Osteoblast (primary cell): ENCODE data around the gene NSMCE1. TPM values are rescaled to one million over a fixed set of nuclear protein-coding genes. Genes with fewer than 3 reads are reported as not detected.

Experiments used
- DNase-seq: peaks from one replicate; pipeline ENCODE4 v3.0.0; 2011; ENCODE audit warnings: low spot score, mixed read lengths; ENCODE audit not compliant: insufficient read length; ENCODE audit errors: missing footprints
- H2AFZ ChIP-seq: 2 replicates; pipeline ENCODE4 v1.6.0; 2011; ENCODE audit warnings: mild to moderate bottlenecking, low read length
- H3K27ac ChIP-seq: 2 replicates; pipeline ENCODE4 v1.5.1; 2011; ENCODE audit warnings: mild to moderate bottlenecking, low read depth, low read length, moderate library complexity
- H3K27me3 ChIP-seq: 2 replicates; pipeline ENCODE4 v1.6.0; 2012; ENCODE audit warnings: mild to moderate bottlenecking, control low read depth, inconsistent platforms, low read length, moderate library complexity; ENCODE audit not compliant: insufficient read depth
- H3K36me3 ChIP-seq: 2 replicates; pipeline ENCODE4 v1.5.1; 2011; ENCODE audit warnings: mild to moderate bottlenecking, low read length, control low read depth, moderate library complexity; ENCODE audit not compliant: insufficient read depth
- H3K4me1 ChIP-seq: 2 replicates; pipeline ENCODE4 v1.5.1; 2011; ENCODE audit warnings: mild to moderate bottlenecking, low read length, control low read depth, moderate library complexity; ENCODE audit not compliant: insufficient read depth
- H3K4me2 ChIP-seq: 2 replicates; pipeline ENCODE4 v1.6.0; 2011; ENCODE audit warnings: mild to moderate bottlenecking, low read length; ENCODE audit not compliant: insufficient read depth
- H3K4me3 ChIP-seq: fragments of 200-600 bp; sonication (generic); 3 replicates; pipeline ENCODE4 v1.5.1; 2012; ENCODE audit warnings: mild to moderate bottlenecking, low read length, inconsistent platforms; ENCODE audit not compliant: insufficient read depth
- H3K79me2 ChIP-seq: 2 replicates; pipeline ENCODE4 v1.6.0; 2012; ENCODE audit warnings: mild to moderate bottlenecking, low read length, control low read depth, inconsistent platforms; ENCODE audit not compliant: insufficient read depth
- H3K9me3 ChIP-seq: 2 replicates; pipeline ENCODE4 v1.5.1; 2011; ENCODE audit warnings: low read depth, low read length, control low read depth
- H4K20me1 ChIP-seq: 2 replicates; pipeline ENCODE4 v1.6.0; 2012; ENCODE audit warnings: mild to moderate bottlenecking, low read length, control low read depth; ENCODE audit not compliant: insufficient read depth
- total RNA-seq: library from RNA; depleted of rRNA; stranded (reverse); fragments of >200 nt; gene quantifications from 2 replicates; pipeline ENCODE4 v1.2.3, GENCODE V29; 2012
- TF ChIP-seq, protein P1 (sequence below): IDR thresholded peaks from 2 replicates; pipeline ENCODE4 v1.5.1; 2011; ENCODE audit warnings: mild to moderate bottlenecking, low read depth, low read length, moderate library complexity; ENCODE audit errors: extremely low read depth

The NSMCE1 gene
- total RNA-seq, 1 donor = 57.9 TPM

DNA sequence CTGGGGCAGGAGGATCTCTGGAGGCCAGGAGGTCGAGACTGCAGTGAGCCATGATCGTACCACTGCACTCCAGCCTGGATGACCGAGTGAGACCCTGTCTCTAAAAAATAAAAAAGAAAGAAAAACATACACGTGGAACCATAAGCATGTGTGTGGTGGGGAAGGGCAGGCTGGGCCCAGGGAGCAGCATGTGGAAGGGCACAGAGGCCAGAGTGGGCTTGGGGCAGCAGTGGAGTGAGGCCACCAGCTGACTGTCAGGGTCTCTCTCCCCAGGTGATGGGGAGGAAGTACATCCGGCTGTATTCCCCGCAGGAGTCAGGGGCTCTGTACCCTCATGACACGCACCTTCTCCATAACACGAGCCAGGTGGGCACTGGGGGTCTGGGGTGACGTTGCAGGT is 48.5 kb downstream of the NSMCE1 start:
- H3K4me1 ChIP-seq = peaks cover 2% of the 10 kb centered on the region
- no peak overlapping the region for H3K4me3 ChIP-seq
- H3K27me3 ChIP-seq = no peaks in the 10 kb centered on the region
- no peak overlapping the region for H2AFZ ChIP-seq
- H3K27ac ChIP-seq = no peak overlapping the region
- DNase-seq = no peak
- TF ChIP-seq, protein P1, sequence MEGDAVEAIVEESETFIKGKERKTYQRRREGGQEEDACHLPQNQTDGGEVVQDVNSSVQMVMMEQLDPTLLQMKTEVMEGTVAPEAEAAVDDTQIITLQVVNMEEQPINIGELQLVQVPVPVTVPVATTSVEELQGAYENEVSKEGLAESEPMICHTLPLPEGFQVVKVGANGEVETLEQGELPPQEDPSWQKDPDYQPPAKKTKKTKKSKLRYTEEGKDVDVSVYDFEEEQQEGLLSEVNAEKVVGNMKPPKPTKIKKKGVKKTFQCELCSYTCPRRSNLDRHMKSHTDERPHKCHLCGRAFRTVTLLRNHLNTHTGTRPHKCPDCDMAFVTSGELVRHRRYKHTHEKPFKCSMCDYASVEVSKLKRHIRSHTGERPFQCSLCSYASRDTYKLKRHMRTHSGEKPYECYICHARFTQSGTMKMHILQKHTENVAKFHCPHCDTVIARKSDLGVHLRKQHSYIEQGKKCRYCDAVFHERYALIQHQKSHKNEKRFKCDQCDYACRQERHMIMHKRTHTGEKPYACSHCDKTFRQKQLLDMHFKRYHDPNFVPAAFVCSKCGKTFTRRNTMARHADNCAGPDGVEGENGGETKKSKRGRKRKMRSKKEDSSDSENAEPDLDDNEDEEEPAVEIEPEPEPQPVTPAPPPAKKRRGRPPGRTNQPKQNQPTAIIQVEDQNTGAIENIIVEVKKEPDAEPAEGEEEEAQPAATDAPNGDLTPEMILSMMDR = no peak
- H3K79me2 ChIP-seq = no peaks in the 10 kb centered on the region
- no peaks in the 10 kb centered on the region for H3K9me3 ChIP-seq
- H3K4me2 ChIP-seq = no peak overlapping the region
- H4K20me1 ChIP-seq = no peaks in the 10 kb centered on the region
- H3K36me3 ChIP-seq = peaks cover 3% of the 10 kb centered on the region

DNA sequence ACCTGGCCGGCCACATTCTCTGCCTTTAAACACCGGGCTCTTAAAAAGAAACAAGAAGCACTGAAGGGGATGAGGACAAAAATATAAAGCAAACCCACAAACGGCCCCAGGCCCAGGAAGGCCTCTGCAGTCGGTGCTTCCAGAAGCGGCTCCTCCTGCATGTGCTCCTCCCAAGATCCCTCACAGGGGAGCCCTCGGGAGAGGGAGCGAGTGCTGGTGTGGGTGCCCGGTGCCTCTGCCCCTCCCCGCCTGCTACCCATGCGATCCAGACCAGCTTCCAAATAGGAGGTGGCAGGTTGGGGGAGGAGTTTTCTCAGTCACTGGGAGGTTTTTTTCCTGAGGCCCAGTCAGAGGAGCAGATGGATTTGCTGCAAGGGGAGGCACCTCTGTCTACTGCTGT is 49.4 kb downstream of the NSMCE1 start:
- H3K79me2 ChIP-seq = no peaks in the 10 kb centered on the region
- no peak overlapping the region for H3K4me2 ChIP-seq
- no peaks in the 10 kb centered on the region for H3K9me3 ChIP-seq
- H4K20me1 ChIP-seq = no peaks in the 10 kb centered on the region
- H3K4me3 ChIP-seq = no peak overlapping the region
- DNase-seq = peak; percentile 65
- no peak overlapping the region for H3K27ac ChIP-seq
- no peak overlapping the region for H2AFZ ChIP-seq
- H3K4me1 ChIP-seq = peaks cover 2% of the 10 kb centered on the region
- peaks cover 3% of the 10 kb centered on the region for H3K36me3 ChIP-seq
- H3K27me3 ChIP-seq = no peaks in the 10 kb centered on the region
- TF ChIP-seq, protein P1 = no peak

DNA sequence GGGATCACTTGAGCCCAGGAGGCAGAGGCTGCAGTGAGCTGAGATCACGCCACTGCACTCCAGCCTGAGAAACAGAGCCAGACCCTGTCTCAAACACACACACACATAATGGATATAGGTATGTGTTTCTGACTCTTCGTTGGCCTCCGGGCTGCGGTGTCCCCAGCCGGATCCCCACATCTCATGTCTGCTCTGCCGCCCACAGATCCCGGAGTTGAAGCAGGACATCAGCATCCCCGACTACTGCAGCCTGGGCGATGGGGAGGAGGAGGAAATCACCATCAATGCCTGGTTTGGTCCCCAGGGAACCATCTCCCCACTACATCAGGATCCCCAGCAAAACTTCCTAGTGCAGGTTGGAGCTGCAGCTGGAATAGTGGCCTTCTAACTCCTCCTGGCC is 49.8 kb downstream of the NSMCE1 start:
- no peaks in the 10 kb centered on the region for H3K27me3 ChIP-seq
- no peak overlapping the region for H3K4me2 ChIP-seq
- H3K27ac ChIP-seq = no peak overlapping the region
- H3K79me2 ChIP-seq = no peaks in the 10 kb centered on the region
- no peak for DNase-seq
- no peak overlapping the region for H3K4me3 ChIP-seq
- peaks cover 2% of the 10 kb centered on the region for H3K4me1 ChIP-seq
- H3K9me3 ChIP-seq = no peaks in the 10 kb centered on the region
- TF ChIP-seq, protein P1 = no peak
- H2AFZ ChIP-seq = no peak overlapping the region
- H4K20me1 ChIP-seq = no peaks in the 10 kb centered on the region
- H3K36me3 ChIP-seq = no peaks in the 10 kb centered on the region

DNA sequence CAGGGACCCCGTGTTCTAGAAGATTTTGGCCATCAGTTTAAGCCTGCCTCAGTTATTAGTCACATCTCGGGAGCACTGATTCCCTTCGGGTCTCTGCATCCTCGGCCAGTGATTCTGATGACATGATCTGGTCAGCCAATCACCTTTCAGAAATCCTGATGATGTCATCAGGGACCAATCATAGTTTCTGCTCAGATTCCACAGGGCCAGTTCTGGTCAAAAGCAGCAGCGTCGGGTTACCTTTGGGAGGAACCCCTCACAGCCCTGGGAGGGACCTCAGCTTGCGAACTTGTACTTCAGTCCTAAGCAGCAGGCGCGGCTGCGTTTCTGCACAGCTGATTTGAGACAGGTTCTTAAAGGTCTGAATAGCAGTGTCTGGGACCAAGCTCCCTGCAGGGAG is 51.3 kb downstream of the NSMCE1 start:
- H4K20me1 ChIP-seq = no peaks in the 10 kb centered on the region
- TF ChIP-seq, protein P1 = no peak
- H3K9me3 ChIP-seq = no peaks in the 10 kb centered on the region
- H3K36me3 ChIP-seq = no peaks in the 10 kb centered on the region
- H3K4me1 ChIP-seq = no peaks in the 10 kb centered on the region
- no peaks in the 10 kb centered on the region for H3K27me3 ChIP-seq
- H2AFZ ChIP-seq = no peak overlapping the region
- H3K4me2 ChIP-seq = peak overlapping the region; percentile 36
- H3K4me3 ChIP-seq = no peak overlapping the region
- DNase-seq = peak; percentile 97
- no peak overlapping the region for H3K27ac ChIP-seq
- no peaks in the 10 kb centered on the region for H3K79me2 ChIP-seq
